HFF-Myc (cell line): ENCODE measurements around the gene PARVB.

Source experiments
- DNase-seq: peaks from one replicate; pipeline ENCODE4 v3.0.0-alpha.2; 2011; ENCODE audit warnings: low read depth; ENCODE audit errors: extremely low read depth
- H3K4me3 ChIP-seq: replicated peaks from 2 replicates; pipeline ENCODE4 v1.5.1; 2011; ENCODE audit warnings: low read depth, mild to moderate bottlenecking, control low read depth, low read length
- TF ChIP-seq, protein P1 (sequence below): IDR thresholded peaks from 2 replicates; pipeline ENCODE4 v1.5.1; 2012; ENCODE audit warnings: mild to moderate bottlenecking, low read depth, low read length, control low read depth; ENCODE audit errors: missing control alignments

The PARVB gene

GRCh38 chr22:44119669-44120313 is 95.7 kb downstream of the PARVB start:
- TF ChIP-seq, protein P1, sequence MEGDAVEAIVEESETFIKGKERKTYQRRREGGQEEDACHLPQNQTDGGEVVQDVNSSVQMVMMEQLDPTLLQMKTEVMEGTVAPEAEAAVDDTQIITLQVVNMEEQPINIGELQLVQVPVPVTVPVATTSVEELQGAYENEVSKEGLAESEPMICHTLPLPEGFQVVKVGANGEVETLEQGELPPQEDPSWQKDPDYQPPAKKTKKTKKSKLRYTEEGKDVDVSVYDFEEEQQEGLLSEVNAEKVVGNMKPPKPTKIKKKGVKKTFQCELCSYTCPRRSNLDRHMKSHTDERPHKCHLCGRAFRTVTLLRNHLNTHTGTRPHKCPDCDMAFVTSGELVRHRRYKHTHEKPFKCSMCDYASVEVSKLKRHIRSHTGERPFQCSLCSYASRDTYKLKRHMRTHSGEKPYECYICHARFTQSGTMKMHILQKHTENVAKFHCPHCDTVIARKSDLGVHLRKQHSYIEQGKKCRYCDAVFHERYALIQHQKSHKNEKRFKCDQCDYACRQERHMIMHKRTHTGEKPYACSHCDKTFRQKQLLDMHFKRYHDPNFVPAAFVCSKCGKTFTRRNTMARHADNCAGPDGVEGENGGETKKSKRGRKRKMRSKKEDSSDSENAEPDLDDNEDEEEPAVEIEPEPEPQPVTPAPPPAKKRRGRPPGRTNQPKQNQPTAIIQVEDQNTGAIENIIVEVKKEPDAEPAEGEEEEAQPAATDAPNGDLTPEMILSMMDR = no peak
- H3K4me3 ChIP-seq = no peak overlapping the region
- DNase-seq = no peak

GRCh38 chr22:44120314-44120704 is 96.2 kb downstream of the PARVB start:
- TF ChIP-seq, protein P1 = no peak
- no peak overlapping the region for H3K4me3 ChIP-seq
- DNase-seq = no peak

GRCh38 chr22:44125421-44125820 is 101.3 kb downstream of the PARVB start:
- TF ChIP-seq, protein P1 = no peak
- no peak overlapping the region for H3K4me3 ChIP-seq
- DNase-seq = no peak

- no peak for DNase-seq
- TF ChIP-seq, protein P1 = no peak
- no peak overlapping the region for H3K4me3 ChIP-seq
Observed at GRCh38 chr22:44126807-44127206, 102.7 kb downstream of the PARVB start.

DNA sequence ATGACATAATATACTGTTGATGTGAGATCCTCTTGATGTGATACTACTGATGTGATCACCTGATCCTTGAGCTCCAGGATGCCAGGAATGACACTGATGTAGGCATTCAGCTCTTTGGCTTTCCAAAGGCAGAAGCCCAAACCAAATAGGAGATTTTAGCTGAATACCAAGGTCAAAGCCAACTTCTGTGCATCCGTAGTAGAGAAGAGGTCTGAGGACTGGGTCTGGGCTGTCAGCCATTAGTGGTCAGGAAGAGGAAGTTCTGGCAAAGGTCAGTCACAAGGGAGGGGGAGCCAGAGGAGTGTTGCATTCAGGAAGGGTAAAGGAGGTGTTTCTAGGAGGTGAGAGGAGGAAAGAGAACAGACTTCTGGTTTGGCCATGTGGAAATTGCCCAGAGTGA is 103.3 kb downstream of the PARVB start:
- no peak for DNase-seq
- TF ChIP-seq, protein P1 = no peak
- no peak overlapping the region for H3K4me3 ChIP-seq

DNA sequence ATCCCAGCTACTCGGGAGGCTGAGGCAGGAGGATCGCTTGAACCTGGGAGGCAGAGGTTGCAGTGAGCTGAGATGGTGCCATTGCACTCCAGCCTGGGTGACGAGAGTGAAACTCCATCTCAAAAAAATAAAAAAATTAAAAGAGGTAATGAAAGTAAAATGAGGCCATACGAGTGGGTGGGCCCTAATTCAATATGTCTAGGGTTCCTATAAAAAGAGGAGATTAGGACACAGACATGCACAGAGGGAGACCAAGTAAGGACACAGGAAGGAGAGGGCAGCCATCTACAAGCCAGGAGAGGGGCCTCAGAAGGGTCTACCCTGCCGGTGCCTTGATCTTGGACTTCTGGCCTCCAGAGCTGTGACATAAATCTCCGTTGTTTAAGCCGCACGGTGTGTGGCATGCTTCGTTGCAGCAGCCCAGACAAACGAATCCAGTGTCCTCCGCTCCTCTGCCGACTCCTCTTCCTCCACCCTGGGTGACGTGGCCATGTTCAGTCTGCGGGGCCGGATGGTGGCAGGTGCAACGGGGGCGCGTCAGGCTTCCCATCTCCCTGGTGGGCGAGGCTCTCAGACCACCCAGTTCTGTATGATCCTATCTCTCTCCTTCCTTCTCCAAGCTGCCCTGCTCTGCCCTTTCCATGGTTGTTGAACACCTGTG is 105.0 kb downstream of the PARVB start:
- no peak overlapping the region for H3K4me3 ChIP-seq
- DNase-seq = no peak
- TF ChIP-seq, protein P1 = no peak
